ENCODE measurements around the gene MYBPH. TPM values are rescaled to one million over a fixed set of nuclear protein-coding genes. Genes with fewer than 3 reads are reported as not detected.

MYBPH gene
- total RNA-seq = not detected in 2 replicates
- long read RNA-seq = 0 reads

GRCh38 chr1:203175237-203175826 lies at the start of gene MYBPH:
MYBPH (minus strand) TSS chr1:203175826; CDS start chr1:203175755, 71 bp downstream.
- Mint-ChIP-seq H3K36me3 (ENCODE audit: insufficient read depth) (no peaks in the 10 kb centered on the region), H3K4me1 (ENCODE audit: low read depth) (no peaks in the 10 kb centered on the region), H3K27me3 (peaks cover 62% of the 10 kb centered on the region), H3K4me3 (ENCODE audit: low read depth) (no peak within 1 kb of the TSS), H3K27ac (no peak within 1 kb of the TSS), H3K9me3 (ENCODE audit: low read depth) (no peaks in the 10 kb centered on the region)
- no peak for TF ChIP-seq CTCF (IDR thresholded peaks at IDR 0.05; ENCODE audit: unreplicated experiment)
- no peak for DNase-seq (ENCODE audit: low spot score, unreplicated experiment)

- no peaks in the 10 kb centered on the region for H3K36me3 Mint-ChIP-seq (ENCODE audit: insufficient read depth)
- H3K27me3 Mint-ChIP-seq = peaks cover 42% of the 10 kb centered on the region
- no peak overlapping the region for H3K27ac Mint-ChIP-seq
These were observed 49.4 kb upstream of the MYBPH start for GRCh38 chr1:203225071-203225470.

GRCh38 chr1:203223012-203223775 lies 47.6 kb upstream of the MYBPH start:
- no peak for TF ChIP-seq CTCF (IDR thresholded peaks at IDR 0.05; ENCODE audit: unreplicated experiment)
- no peaks in the 10 kb centered on the region for H3K4me1 Mint-ChIP-seq (ENCODE audit: low read depth)
- DNase-seq (ENCODE audit: low spot score, unreplicated experiment) = no peak
- no peaks in the 10 kb centered on the region for H3K9me3 Mint-ChIP-seq (ENCODE audit: low read depth)
- H3K27me3 Mint-ChIP-seq = peaks cover 50% of the 10 kb centered on the region
- H3K4me3 Mint-ChIP-seq (ENCODE audit: low read depth) = no peak overlapping the region
- H3K27ac Mint-ChIP-seq = no peak overlapping the region
- no peaks in the 10 kb centered on the region for H3K36me3 Mint-ChIP-seq (ENCODE audit: insufficient read depth)

More at GRCh38 chr1:203225071-203225470, 49.4 kb upstream of the MYBPH start:
- Mint-ChIP-seq H3K9me3 (ENCODE audit: low read depth) (no peaks in the 10 kb centered on the region), H3K4me1 (ENCODE audit: low read depth) (no peaks in the 10 kb centered on the region), H3K4me3 (ENCODE audit: low read depth) (no peak overlapping the region)
- no peak for DNase-seq (ENCODE audit: low spot score, unreplicated experiment)
- TF ChIP-seq CTCF (IDR thresholded peaks at IDR 0.05; ENCODE audit: unreplicated experiment) = no peak

- peaks cover 55% of the 10 kb centered on the region for H3K27me3 Mint-ChIP-seq
- DNase-seq (ENCODE audit: low spot score, unreplicated experiment) = no peak
- no peaks in the 10 kb centered on the region for H3K36me3 Mint-ChIP-seq (ENCODE audit: insufficient read depth)
- H3K9me3 Mint-ChIP-seq (ENCODE audit: low read depth) = no peaks in the 10 kb centered on the region
- H3K4me1 Mint-ChIP-seq (ENCODE audit: low read depth) = no peaks in the 10 kb centered on the region
- no peak for TF ChIP-seq CTCF (IDR thresholded peaks at IDR 0.05; ENCODE audit: unreplicated experiment)
- H3K4me3 Mint-ChIP-seq (ENCODE audit: low read depth) = no peak overlapping the region
- H3K27ac Mint-ChIP-seq = no peak overlapping the region
These were observed 44.3 kb upstream of the MYBPH start for GRCh38 chr1:203219934-203220333.

GRCh38 chr1:203219171-203219570 lies 43.5 kb upstream of the MYBPH start:
- TF ChIP-seq CTCF (IDR thresholded peaks at IDR 0.05; ENCODE audit: unreplicated experiment) = no peak
- Mint-ChIP-seq H3K27me3 (peaks cover 56% of the 10 kb centered on the region), H3K9me3 (ENCODE audit: low read depth) (no peaks in the 10 kb centered on the region), H3K4me1 (ENCODE audit: low read depth) (no peaks in the 10 kb centered on the region), H3K4me3 (ENCODE audit: low read depth) (no peak overlapping the region), H3K27ac (no peak overlapping the region), H3K36me3 (ENCODE audit: insufficient read depth) (no peaks in the 10 kb centered on the region)
- no peak for DNase-seq (ENCODE audit: low spot score, unreplicated experiment)
